Measurements from ENCODE around the gene SMIM41.

The SMIM41 gene

GRCh38 chr12:52148464-52149181 is 69.1 kb downstream of the SMIM41 start:
- no peak for DNase-seq

GRCh38 chr12:52149182-52149641 is 69.7 kb downstream of the SMIM41 start:
- DNase-seq, result no peak

GRCh38 chr12:52149651-52150241 is 70.2 kb downstream of the SMIM41 start:
- no peak for DNase-seq

GRCh38 chr12:52151153-52151836 is 71.8 kb downstream of the SMIM41 start:
- DNase-seq, result no peak

- peak; percentile 69 to 73 for DNase-seq
Observed at GRCh38 chr12:52151837-52152783, 72.6 kb downstream of the SMIM41 start.

GRCh38 chr12:52152905-52153317 is 73.4 kb downstream of the SMIM41 start:
- no peak for DNase-seq

- no peak for DNase-seq
Observed at GRCh38 chr12:52155048-52155868, 75.8 kb downstream of the SMIM41 start.

GRCh38 chr12:52156311-52156710 is 76.8 kb downstream of the SMIM41 start:
- no peak for DNase-seq

- DNase-seq, result peak; percentile 79 to 84
Observed at GRCh38 chr12:52156757-52157565, 77.5 kb downstream of the SMIM41 start.

GRCh38 chr12:52157566-52158150 is 78.2 kb downstream of the SMIM41 start:
- no peak for DNase-seq

Data from activated CD4-positive, alpha-beta T cell treated with anti-CD3 and anti-CD28 coated beads, Interleukin-2, amount 50 U/mL, for 48 hours (primary cell).